ENCODE results near the gene TXNRD3.

Gene TXNRD3

DNA sequence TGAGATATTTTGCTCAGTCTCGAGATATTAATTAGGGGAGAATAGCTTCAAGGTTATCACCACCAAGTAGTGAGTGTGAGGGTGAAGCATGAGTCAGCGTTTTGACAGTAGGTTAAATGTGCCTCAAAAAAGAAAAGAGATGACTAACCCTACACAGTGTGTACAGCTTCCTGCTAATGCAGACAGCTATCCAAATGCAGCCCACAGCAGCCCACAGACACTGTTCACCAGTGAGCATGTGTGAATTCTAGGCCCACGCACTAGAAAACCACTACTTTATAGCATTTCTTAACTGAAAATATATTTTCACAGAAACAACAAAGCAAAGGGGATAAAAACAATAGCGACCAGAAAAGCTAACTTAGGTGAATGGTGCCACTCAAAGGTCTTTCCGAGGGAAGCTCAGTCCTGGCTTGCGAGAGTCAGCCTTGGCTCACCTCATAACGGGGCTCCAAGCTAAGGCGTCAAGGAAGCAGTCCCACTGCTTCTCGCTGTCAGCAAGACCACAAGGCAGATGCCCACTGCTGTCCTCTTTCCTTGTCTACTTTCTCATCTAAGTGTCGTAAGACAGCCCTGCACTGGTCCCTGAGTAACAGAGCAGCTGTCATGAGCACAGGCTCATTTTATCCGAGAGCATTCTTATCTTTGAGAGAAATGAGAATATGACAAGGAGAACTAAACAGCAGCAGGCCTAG is 47.6 kb downstream of the TXNRD3 start:
- no peak overlapping the region for H3K9ac ChIP-seq (ENCODE audit: low read depth, low read length, poor library complexity, severe bottlenecking)
- H3K4me1 ChIP-seq (ENCODE audit: insufficient read depth, low read length, poor library complexity, severe bottlenecking) = peaks cover 29% of the 10 kb centered on the region
- H2AFZ ChIP-seq (ENCODE audit: low read length) = no peak overlapping the region
- no peaks in the 10 kb centered on the region for H3K9me3 ChIP-seq (ENCODE audit: insufficient read depth, low read depth, low read length)
- H3K4me2 ChIP-seq (ENCODE audit: low read depth, low read length, poor library complexity, severe bottlenecking) = peak overlapping the region; percentile 12
- no peaks in the 10 kb centered on the region for H3K27me3 ChIP-seq (ENCODE audit: insufficient read depth, low read length, poor library complexity, severe bottlenecking)
- no peaks in the 10 kb centered on the region for H4K20me1 ChIP-seq (ENCODE audit: insufficient read depth, low read length, poor library complexity, severe bottlenecking)
- no peak overlapping the region for H3K4me3 ChIP-seq (ENCODE audit: low read length, poor library complexity, severe bottlenecking)
- no peaks in the 10 kb centered on the region for H3K9me2 ChIP-seq (replicated peaks; ENCODE audit: low read depth, low read length)
- H3K79me2 ChIP-seq (ENCODE audit: insufficient read depth, low read length) = no peaks in the 10 kb centered on the region
- no peaks in the 10 kb centered on the region; the same call in 1 of the 2 replicates for H3F3A ChIP-seq (ENCODE audit: low read depth)
- no peak for TF ChIP-seq EZH2phosphoT487 (IDR thresholded peaks at IDR 0.05; ENCODE audit: borderline replicate concordance)
- TF ChIP-seq, protein P1, sequence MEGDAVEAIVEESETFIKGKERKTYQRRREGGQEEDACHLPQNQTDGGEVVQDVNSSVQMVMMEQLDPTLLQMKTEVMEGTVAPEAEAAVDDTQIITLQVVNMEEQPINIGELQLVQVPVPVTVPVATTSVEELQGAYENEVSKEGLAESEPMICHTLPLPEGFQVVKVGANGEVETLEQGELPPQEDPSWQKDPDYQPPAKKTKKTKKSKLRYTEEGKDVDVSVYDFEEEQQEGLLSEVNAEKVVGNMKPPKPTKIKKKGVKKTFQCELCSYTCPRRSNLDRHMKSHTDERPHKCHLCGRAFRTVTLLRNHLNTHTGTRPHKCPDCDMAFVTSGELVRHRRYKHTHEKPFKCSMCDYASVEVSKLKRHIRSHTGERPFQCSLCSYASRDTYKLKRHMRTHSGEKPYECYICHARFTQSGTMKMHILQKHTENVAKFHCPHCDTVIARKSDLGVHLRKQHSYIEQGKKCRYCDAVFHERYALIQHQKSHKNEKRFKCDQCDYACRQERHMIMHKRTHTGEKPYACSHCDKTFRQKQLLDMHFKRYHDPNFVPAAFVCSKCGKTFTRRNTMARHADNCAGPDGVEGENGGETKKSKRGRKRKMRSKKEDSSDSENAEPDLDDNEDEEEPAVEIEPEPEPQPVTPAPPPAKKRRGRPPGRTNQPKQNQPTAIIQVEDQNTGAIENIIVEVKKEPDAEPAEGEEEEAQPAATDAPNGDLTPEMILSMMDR (conservative IDR thresholded peaks at IDR 0.05; ENCODE audit: low read length) = no peak
- peaks cover 33% of the 10 kb centered on the region; the same call in 1 of the 2 replicates for H3K36me3 ChIP-seq (ENCODE audit: insufficient read depth, low read length)

DNA sequence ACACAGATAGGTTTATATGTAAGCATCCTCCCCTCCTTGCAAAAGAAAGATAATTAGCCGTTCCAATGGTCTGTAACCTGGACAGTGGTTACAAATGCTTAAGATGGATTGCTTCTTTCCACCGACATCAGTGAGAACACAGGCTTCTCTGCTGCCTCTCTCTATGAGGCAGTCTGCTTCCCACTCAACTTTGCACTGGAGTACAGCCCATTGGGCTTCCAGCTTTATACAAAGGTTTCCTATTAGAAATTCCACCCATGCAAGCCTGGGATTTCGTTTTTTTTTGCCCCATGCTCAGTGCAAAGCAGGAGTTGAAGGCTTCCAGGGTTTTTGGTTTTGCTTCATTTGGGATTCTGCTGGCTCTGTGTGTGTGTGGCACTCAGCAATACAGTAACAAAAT is 48.9 kb downstream of the TXNRD3 start:
- Histone ChIP-seq H3K4me3 (ENCODE audit: low read length, poor library complexity, severe bottlenecking) (no peak overlapping the region), H3K4me1 (ENCODE audit: insufficient read depth, low read length, poor library complexity, severe bottlenecking) (peaks cover 23% of the 10 kb centered on the region)
- no peak for TF ChIP-seq EZH2phosphoT487 (IDR thresholded peaks at IDR 0.05; ENCODE audit: borderline replicate concordance)
- TF ChIP-seq, protein P1 (conservative IDR thresholded peaks at IDR 0.05; ENCODE audit: low read length) = no peak

DNA sequence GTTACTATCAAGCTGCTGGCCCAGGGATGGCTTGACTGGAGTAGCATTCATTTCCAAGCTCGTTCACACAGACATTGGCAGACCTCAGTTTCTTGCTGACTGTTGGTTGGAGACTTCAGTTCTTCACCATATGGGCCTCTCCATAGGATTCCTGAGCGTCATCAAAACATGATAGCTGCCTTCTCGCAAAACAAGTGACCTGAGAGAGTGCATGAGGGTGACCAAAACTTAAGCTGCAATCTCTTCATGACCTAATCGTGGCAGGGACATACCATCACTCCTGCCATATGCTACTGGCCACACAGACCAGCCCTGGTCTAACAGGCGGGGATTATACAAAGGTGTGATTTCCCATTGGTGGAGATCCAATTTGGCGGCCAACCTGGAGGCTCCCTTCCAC is 50.2 kb downstream of the TXNRD3 start:
- no peak overlapping the region for H3K9ac ChIP-seq (ENCODE audit: low read depth, low read length, poor library complexity, severe bottlenecking)
- peaks cover 34% of the 10 kb centered on the region for H3K4me1 ChIP-seq (ENCODE audit: insufficient read depth, low read length, poor library complexity, severe bottlenecking)
- no peaks in the 10 kb centered on the region for H4K20me1 ChIP-seq (ENCODE audit: insufficient read depth, low read length, poor library complexity, severe bottlenecking)
- H3F3A ChIP-seq (ENCODE audit: low read depth) = no peaks in the 10 kb centered on the region
- TF ChIP-seq, protein P1 (conservative IDR thresholded peaks at IDR 0.05; ENCODE audit: low read length) = no peak
- TF ChIP-seq EZH2phosphoT487 (IDR thresholded peaks at IDR 0.05; ENCODE audit: borderline replicate concordance) = no peak
- no peak overlapping the region for H3K4me3 ChIP-seq (ENCODE audit: low read length, poor library complexity, severe bottlenecking)
- no peaks in the 10 kb centered on the region for H3K27me3 ChIP-seq (ENCODE audit: insufficient read depth, low read length, poor library complexity, severe bottlenecking)
- H3K4me2 ChIP-seq (ENCODE audit: low read depth, low read length, poor library complexity, severe bottlenecking) = no peak overlapping the region
- no peaks in the 10 kb centered on the region for H3K9me2 ChIP-seq (replicated peaks; ENCODE audit: low read depth, low read length)
- no peak overlapping the region for H2AFZ ChIP-seq (ENCODE audit: low read length)
- no peaks in the 10 kb centered on the region for H3K79me2 ChIP-seq (ENCODE audit: insufficient read depth, low read length)
- no peaks in the 10 kb centered on the region for H3K9me3 ChIP-seq (ENCODE audit: insufficient read depth, low read depth, low read length)
- H3K36me3 ChIP-seq (ENCODE audit: insufficient read depth, low read length) = peaks cover 14% of the 10 kb centered on the region; the same call in 1 of the 2 replicates

More for the DNA sequence above, 48.9 kb downstream of the TXNRD3 start:
- Histone ChIP-seq H3K9ac (ENCODE audit: low read depth, low read length, poor library complexity, severe bottlenecking) (no peak overlapping the region), H3K4me2 (ENCODE audit: low read depth, low read length, poor library complexity, severe bottlenecking) (no peak overlapping the region), H3K36me3 (ENCODE audit: insufficient read depth, low read length) (peaks cover 26% of the 10 kb centered on the region; the same call in 1 of the 2 replicates), H3K9me2 (replicated peaks; ENCODE audit: low read depth, low read length) (no peaks in the 10 kb centered on the region), H3K9me3 (ENCODE audit: insufficient read depth, low read depth, low read length) (no peaks in the 10 kb centered on the region), H2AFZ (ENCODE audit: low read length) (no peak overlapping the region), H4K20me1 (ENCODE audit: insufficient read depth, low read length, poor library complexity, severe bottlenecking) (no peaks in the 10 kb centered on the region), H3K27me3 (ENCODE audit: insufficient read depth, low read length, poor library complexity, severe bottlenecking) (no peaks in the 10 kb centered on the region), H3K79me2 (ENCODE audit: insufficient read depth, low read length) (no peaks in the 10 kb centered on the region), H3F3A (ENCODE audit: low read depth) (no peaks in the 10 kb centered on the region)
